Measurements from ENCODE around the gene VMP1. TPM values are rescaled to one million over a fixed set of nuclear protein-coding genes. Genes with fewer than 3 reads are reported as not detected.
"Not testable (repeated sequence)": the region's sequence is repeated elsewhere in the genome, so short reads cannot be mapped to it uniquely, and the experiment has no call there.

Gene VMP1
- total RNA-seq, 4 donors from 2014 or later = 35.3 to 69.7 (median 61.1) TPM

- 60 to 68% methylated on average over 6 of the region's 6 CpGs for WGBS, 2 donors
- DNase-seq (ENCODE audit: low spot score in 2 of 2) = no peak
- intact Hi-C loops (cut with DNase I; ENCODE audit: low total_unique reads) = no loop called here
- TF ChIP-seq CTCF (IDR thresholded peaks at IDR 0.05) (no peak), POLR2A (IDR thresholded peaks at IDR 0.05) (no peak)
- H3K4me3 ChIP-seq (ENCODE audit: low read depth, poor library complexity, severe bottlenecking) = no peak overlapping the region
These were observed 97.5 kb downstream of the VMP1 start for GRCh38 chr17:59804901-59805465.

- H3K4me3 ChIP-seq (ENCODE audit: low read depth, poor library complexity, severe bottlenecking); DNase-seq (ENCODE audit: low spot score in 2 of 2); intact Hi-C loops (cut with DNase I; ENCODE audit: low total_unique reads): not testable (repeated sequence)
- WGBS, 2 donors = 93% methylated on average over 6 of the region's 6 CpGs
These were observed 98.9 kb downstream of the VMP1 start for GRCh38 chr17:59806322-59806721.

- no peak for TF ChIP-seq CTCF (IDR thresholded peaks at IDR 0.05)
- TF ChIP-seq POLR2A (IDR thresholded peaks at IDR 0.05) = no peak
- WGBS, 2 donors = 52 to 63% methylated on average over 4 of the region's 4 CpGs
- no peak overlapping the region for H3K4me3 ChIP-seq (ENCODE audit: low read depth, poor library complexity, severe bottlenecking)
- no peak for DNase-seq (ENCODE audit: low spot score in 2 of 2)
- intact Hi-C loops (cut with DNase I; ENCODE audit: low total_unique reads) = no loop called here
These were observed 100.5 kb downstream of the VMP1 start for GRCh38 chr17:59807892-59808509.

- DNase-seq (ENCODE audit: low spot score in 2 of 2) = no peak
- no peak overlapping the region for H3K4me3 ChIP-seq (ENCODE audit: low read depth, poor library complexity, severe bottlenecking)
- intact Hi-C loops (cut with DNase I; ENCODE audit: low total_unique reads) = no loop called here
- 88 to 94% methylated on average over 1 of the region's 1 CpG for WGBS, 2 donors
- TF ChIP-seq POLR2A (IDR thresholded peaks at IDR 0.05) = no peak
- TF ChIP-seq CTCF (IDR thresholded peaks at IDR 0.05) = no peak
These were observed 103.4 kb downstream of the VMP1 start for GRCh38 chr17:59810894-59811153.

- no peak for DNase-seq (ENCODE audit: low spot score in 2 of 2)
- no peak overlapping the region for H3K4me3 ChIP-seq (ENCODE audit: low read depth, poor library complexity, severe bottlenecking)
- no peak for TF ChIP-seq POLR2A (IDR thresholded peaks at IDR 0.05)
- no peak for TF ChIP-seq CTCF (IDR thresholded peaks at IDR 0.05)
- intact Hi-C loops (cut with DNase I; ENCODE audit: low total_unique reads) = no loop called here
- WGBS, 2 donors = 91 to 93% methylated on average over 1 of the region's 1 CpG
These were observed 103.8 kb downstream of the VMP1 start for GRCh38 chr17:59811209-59811608.

GRCh38 chr17:59812139-59812538 is 104.7 kb downstream of the VMP1 start:
- intact Hi-C loops (cut with DNase I; ENCODE audit: low total_unique reads) = no loop called here
- TF ChIP-seq POLR2A (IDR thresholded peaks at IDR 0.05) = no peak
- TF ChIP-seq CTCF (IDR thresholded peaks at IDR 0.05) = no peak
- DNase-seq (ENCODE audit: low spot score in 2 of 2) = no peak
- 80 to 86% methylated on average over 3 of the region's 3 CpGs for WGBS, 2 donors
- H3K4me3 ChIP-seq (ENCODE audit: low read depth, poor library complexity, severe bottlenecking) = no peak overlapping the region
